Liver (tissue), 9 donors: Measurements from ENCODE around the gene KAZN. TPM values are rescaled to one million over a fixed set of nuclear protein-coding genes. Genes with fewer than 3 reads are reported as not detected.

Experiments used
- DNase-seq: peaks from one replicate; pipeline ENCODE4 v3.0.0-alpha.2; 2017; ENCODE audit warnings: low spot score
- H3K27ac ChIP-seq, 2 donors: one replicate each; pipeline ENCODE4 v1.7.0; 2013; ENCODE audit warnings: inconsistent platforms in 2 of 2, low read length in 2 of 2, control low read depth in 1 of 2, low read depth in 1 of 2, mild to moderate bottlenecking in 1 of 2
- H3K27me3 ChIP-seq, 4 donors: one replicate each; pipeline versions ENCODE4 v1.6.1 to v1.7.0; 2013; ENCODE audit warnings: low read length in 3 of 4, inconsistent platforms in 1 of 4, mild to moderate bottlenecking in 1 of 4, moderate library complexity in 1 of 4; ENCODE audit not compliant: control insufficient read depth in 4 of 4, insufficient read depth in 4 of 4
- H3K36me3 ChIP-seq, 4 donors: one replicate each; pipeline versions ENCODE4 v1.6.1 to v1.7.0; 2013; ENCODE audit warnings: low read length in 3 of 4, mild to moderate bottlenecking in 3 of 4, low read depth in 1 of 4, moderate library complexity in 1 of 4; ENCODE audit not compliant: control insufficient read depth in 4 of 4, insufficient read depth in 3 of 4
- H3K4me1 ChIP-seq, 4 donors: one replicate each; pipeline versions ENCODE4 v1.6.1 to v1.7.0; 2013; ENCODE audit warnings: low read length in 3 of 4, mild to moderate bottlenecking in 3 of 4, moderate library complexity in 1 of 4; ENCODE audit not compliant: control insufficient read depth in 4 of 4, insufficient read depth in 4 of 4
- H3K4me3 ChIP-seq, 3 donors: one replicate each; pipeline versions ENCODE4 v1.6.1 to v1.7.0; 2013; ENCODE audit warnings: low read length in 3 of 3, control low read depth in 1 of 3, low read depth in 1 of 3, mild to moderate bottlenecking in 1 of 3
- H3K9ac ChIP-seq, 2 donors: one replicate each; pipeline ENCODE4 v1.7.0; 2013; ENCODE audit warnings: low read length in 2 of 2, mild to moderate bottlenecking in 2 of 2, moderate library complexity in 2 of 2, control low read depth in 1 of 2, low read depth in 1 of 2
- H3K9me3 ChIP-seq, 4 donors: one replicate each; pipeline versions ENCODE4 v1.6.1 to v1.7.0; 2013; ENCODE audit warnings: low read length in 3 of 4; ENCODE audit not compliant: control insufficient read depth in 4 of 4
- ATF3 ChIP-seq: IDR thresholded peaks from 2 replicates; pipeline ENCODE4 v1.6.1; 2016; ENCODE audit warnings: antibody characterized with exemption
- CTCF ChIP-seq: fragments of 150-350 bp; IDR thresholded peaks from 2 replicates; pipeline ENCODE4 v1.5.1; 2017; ENCODE audit warnings: improper control_type of control experiment, low read depth, low read length; ENCODE audit not compliant: missing input control
- EGR1 ChIP-seq, 2 donors: IDR thresholded peaks; 2 replicates each; pipeline ENCODE4 v1.6.1; 2016 to 2018; ENCODE audit warnings: antibody characterized with exemption in 2 of 2, low read depth in 2 of 2
- FOXA1 ChIP-seq: IDR thresholded peaks from 2 replicates; pipeline ENCODE4 v1.6.1; 2016; ENCODE audit warnings: antibody characterized with exemption
- FOXA2 ChIP-seq: IDR thresholded peaks from 2 replicates; pipeline ENCODE4 v1.6.1; 2016; ENCODE audit warnings: antibody characterized with exemption
- GABPA ChIP-seq, 2 donors: IDR thresholded peaks in 1 of 2; conservative IDR thresholded peaks in 1 of 2; 2 replicates each; pipeline ENCODE4 v1.6.1; 2016; ENCODE audit warnings: antibody characterized with exemption in 2 of 2, mild to moderate bottlenecking in 1 of 2, moderate library complexity in 1 of 2
- HNF4A ChIP-seq, 2 donors: conservative IDR thresholded peaks; 2 replicates each; pipeline ENCODE4 v1.6.1; 2016; ENCODE audit warnings: antibody characterized with exemption in 2 of 2, mild to moderate bottlenecking in 2 of 2
- HNF4G ChIP-seq: IDR thresholded peaks from 2 replicates; pipeline ENCODE4 v1.6.1; 2016; ENCODE audit warnings: antibody characterized with exemption
- JUND ChIP-seq, 2 donors: IDR thresholded peaks; 2 replicates each; pipeline ENCODE4 v1.6.1; 2016; ENCODE audit warnings: antibody characterized with exemption in 2 of 2
- NR2F2 ChIP-seq: IDR thresholded peaks from 2 replicates; pipeline ENCODE4 v1.6.1; 2016; ENCODE audit warnings: antibody characterized with exemption
- RAD21 ChIP-seq, 2 donors: IDR thresholded peaks; 2 replicates each; pipeline ENCODE4 v1.6.1; 2016; ENCODE audit warnings: antibody characterized with exemption in 2 of 2, mild to moderate bottlenecking in 2 of 2
- REST ChIP-seq: IDR thresholded peaks from 2 replicates; pipeline ENCODE4 v1.6.1; 2016; ENCODE audit warnings: antibody characterized with exemption, mild to moderate bottlenecking
- RXRA ChIP-seq, 2 donors: IDR thresholded peaks; 2 replicates each; pipeline ENCODE4 v1.6.1; 2017 to 2018; ENCODE audit warnings: antibody characterized with exemption in 2 of 2, mild to moderate bottlenecking in 1 of 2
- SP1 ChIP-seq: IDR thresholded peaks from 2 replicates; pipeline ENCODE4 v1.6.1; 2018; ENCODE audit warnings: antibody characterized with exemption, mild to moderate bottlenecking
- TAF1 ChIP-seq: conservative IDR thresholded peaks from 2 replicates; pipeline ENCODE4 v1.6.1; 2016; ENCODE audit warnings: antibody characterized with exemption, mild to moderate bottlenecking
- WGBS: extraction: QIAGEN DNeasy Blood & Tissue Kit; methylation state at CpG from one replicate; pipeline ENCODE4 v1.1.7; 2013; 5-methylcytosine and 5-hydroxymethylcytosine counted together
- polyA plus RNA-seq, 2 donors: library from polyadenylated mRNA; stranded (reverse) in 1 of 2; unstranded in 1 of 2; fragments of 200-250 nt in 1 of 2; fragments of >200 nt in 1 of 2; fragmentation: Nextera tagmentation in 1 of 2; extraction: Ambion mirVana in 1 of 2; gene quantifications; one replicate each; pipeline versions ENCODE4 v1.2.1 to v1.2.3, GENCODE V29; 2013 to 2015
- total RNA-seq, 2 donors: library from RNA; depleted of rRNA; stranded (reverse); fragments of >200 nt; gene quantifications; one replicate each; pipeline ENCODE4 v1.2.3, GENCODE V29; 2014
- TF ChIP-seq, protein P1 (sequence below): IDR thresholded peaks from 2 replicates; pipeline ENCODE4 v1.6.1; 2016; ENCODE audit warnings: antibody characterized with exemption
- TF ChIP-seq, protein P2 (sequence below): IDR thresholded peaks from 2 replicates; pipeline ENCODE4 v1.6.1; 2016; ENCODE audit warnings: antibody characterized with exemption
- donor health status: healthy.
- donor health status: healthy.
- donor health status: healthy.
- donor health status: healthy.
- donor health status: healthy.

Gene KAZN
- total and polyA plus RNA-seq, 4 donors, result 1.9 to 6.9 (median 2.4) TPM

DNA sequence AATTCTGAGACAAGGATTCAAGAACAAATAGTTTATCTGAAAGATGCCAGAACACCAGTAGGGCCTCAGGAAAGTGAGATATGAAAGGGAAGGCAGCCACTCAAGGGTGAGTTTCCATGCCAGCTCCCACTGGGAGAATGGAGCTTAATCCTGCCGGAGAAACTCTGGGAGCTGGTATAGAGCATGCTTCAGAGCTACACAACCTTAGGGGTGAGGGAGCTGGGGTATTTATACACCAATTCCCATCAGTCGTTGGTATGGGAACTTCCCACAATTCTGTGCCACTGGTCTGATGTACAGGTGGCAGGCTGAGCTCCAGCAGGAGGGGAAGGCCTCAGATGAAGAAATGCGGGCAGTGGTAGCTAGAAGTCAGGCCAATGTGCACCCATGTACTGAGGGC, 86.6 kb downstream of the KAZN start:
- H3K9ac ChIP-seq, result no peak overlapping the region
- 89% methylated on average over 3 of the region's 3 CpGs for whole genome bisulfite sequencing
- H3K27me3 ChIP-seq, result no peaks in the 10 kb centered on the region
- no peaks in the 10 kb centered on the region for H3K36me3 ChIP-seq
- TF ChIP-seq FOXA1 (no peak), REST (no peak), NR2F2 (no peak), HNF4A (conservative IDR thresholded peaks at IDR 0.05) (no peak), JUND (IDR thresholded peaks at IDR 0.05) (no peak), HNF4G (no peak), GABPA (IDR thresholded peaks at IDR 0.05 in 1 of 2, conservative IDR thresholded peaks at IDR 0.05 in 1 of 2) (no peak), SP1 (no peak)
- TF ChIP-seq, protein P1, sequence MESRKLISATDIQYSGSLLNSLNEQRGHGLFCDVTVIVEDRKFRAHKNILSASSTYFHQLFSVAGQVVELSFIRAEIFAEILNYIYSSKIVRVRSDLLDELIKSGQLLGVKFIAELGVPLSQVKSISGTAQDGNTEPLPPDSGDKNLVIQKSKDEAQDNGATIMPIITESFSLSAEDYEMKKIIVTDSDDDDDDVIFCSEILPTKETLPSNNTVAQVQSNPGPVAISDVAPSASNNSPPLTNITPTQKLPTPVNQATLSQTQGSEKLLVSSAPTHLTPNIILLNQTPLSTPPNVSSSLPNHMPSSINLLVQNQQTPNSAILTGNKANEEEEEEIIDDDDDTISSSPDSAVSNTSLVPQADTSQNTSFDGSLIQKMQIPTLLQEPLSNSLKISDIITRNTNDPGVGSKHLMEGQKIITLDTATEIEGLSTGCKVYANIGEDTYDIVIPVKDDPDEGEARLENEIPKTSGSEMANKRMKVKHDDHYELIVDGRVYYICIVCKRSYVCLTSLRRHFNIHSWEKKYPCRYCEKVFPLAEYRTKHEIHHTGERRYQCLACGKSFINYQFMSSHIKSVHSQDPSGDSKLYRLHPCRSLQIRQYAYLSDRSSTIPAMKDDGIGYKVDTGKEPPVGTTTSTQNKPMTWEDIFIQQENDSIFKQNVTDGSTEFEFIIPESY, result no peak
- no peak for DNase-seq
- H3K4me3 ChIP-seq, result no peak overlapping the region
- H3K4me1 ChIP-seq, result no peaks in the 10 kb centered on the region
- peaks cover 2 to 5% (median 5%) of the 10 kb centered on the region in 4 donors for H3K9me3 ChIP-seq
- no peak overlapping the region for H3K27ac ChIP-seq

DNA sequence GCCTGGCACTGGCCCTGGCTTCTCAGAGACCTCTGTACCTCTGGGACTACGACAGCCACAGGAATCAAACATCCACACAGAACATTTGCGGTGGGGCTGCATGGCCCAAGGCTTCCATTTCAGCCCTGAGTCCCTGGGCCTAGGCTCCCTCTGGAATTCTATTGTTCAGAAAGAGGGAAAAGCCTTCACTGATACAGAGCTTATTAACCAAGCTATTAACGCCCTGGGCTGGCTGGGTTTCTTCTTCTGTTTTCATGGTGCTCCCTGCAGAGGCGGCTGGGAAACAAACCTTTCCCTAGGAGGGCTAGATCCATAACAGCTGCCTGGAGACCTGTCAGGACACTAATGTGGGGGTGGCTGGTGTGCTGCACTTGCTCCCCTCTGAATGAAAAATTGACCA, 88.2 kb downstream of the KAZN start:
- no peak overlapping the region for H3K4me3 ChIP-seq
- no peaks in the 10 kb centered on the region for H3K4me1 ChIP-seq
- H3K36me3 ChIP-seq, result no peaks in the 10 kb centered on the region
- H3K9me3 ChIP-seq, result peaks cover 2 to 5% (median 5%) of the 10 kb centered on the region in 4 donors
- H3K27ac ChIP-seq, result no peak overlapping the region
- DNase-seq, result no peak
- no peak for TF ChIP-seq GABPA (IDR thresholded peaks at IDR 0.05 in 1 of 2, conservative IDR thresholded peaks at IDR 0.05 in 1 of 2)
- no peak for TF ChIP-seq FOXA2
- no peak for TF ChIP-seq SP1
- TF ChIP-seq TAF1, result no peak
- no peak for TF ChIP-seq JUND (IDR thresholded peaks at IDR 0.05)
- no peak for TF ChIP-seq RAD21 (IDR thresholded peaks at IDR 0.05)
- TF ChIP-seq HNF4A (conservative IDR thresholded peaks at IDR 0.05), result no peak
- no peak for TF ChIP-seq ATF3
- 79% methylated on average over 4 of the region's 4 CpGs for WGBS
- no peaks in the 10 kb centered on the region for H3K27me3 ChIP-seq
- no peak overlapping the region for H3K9ac ChIP-seq

- Histone ChIP-seq H3K4me3 (no peak overlapping the region), H3K27me3 (no peaks in the 10 kb centered on the region), H3K36me3 (no peaks in the 10 kb centered on the region), H3K27ac (no peak overlapping the region), H3K9ac (no peak overlapping the region), H3K9me3 (peaks cover 2 to 5% (median 5%) of the 10 kb centered on the region in 4 donors), H3K4me1 (no peaks in the 10 kb centered on the region)
- no peak for DNase-seq
- 81% methylated on average over 4 of the region's 4 CpGs for WGBS
- TF ChIP-seq TAF1, result no peak
- TF ChIP-seq NR2F2, result no peak
- TF ChIP-seq, protein P2, sequence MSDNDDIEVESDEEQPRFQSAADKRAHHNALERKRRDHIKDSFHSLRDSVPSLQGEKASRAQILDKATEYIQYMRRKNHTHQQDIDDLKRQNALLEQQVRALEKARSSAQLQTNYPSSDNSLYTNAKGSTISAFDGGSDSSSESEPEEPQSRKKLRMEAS, result no peak
- TF ChIP-seq, protein P1, result no peak
- no peak for TF ChIP-seq EGR1 (IDR thresholded peaks at IDR 0.05; ENCODE audit: low read depth in 2 of 2)
- no peak for TF ChIP-seq CTCF
- no peak for TF ChIP-seq SP1
- TF ChIP-seq FOXA1, result no peak
- TF ChIP-seq RAD21 (IDR thresholded peaks at IDR 0.05), result no peak
- TF ChIP-seq RXRA (IDR thresholded peaks at IDR 0.05), result no peak
- no peak for TF ChIP-seq GABPA (IDR thresholded peaks at IDR 0.05 in 1 of 2, conservative IDR thresholded peaks at IDR 0.05 in 1 of 2)
Observed at GRCh38 chr1:14687147-14687546, 88.7 kb downstream of the KAZN start.
